Islet precursor cell (in vitro differentiated cells): Measurements from ENCODE around the gene POLD4.
"Not testable (repeated sequence)": the region's sequence is repeated elsewhere in the genome, so short reads cannot be mapped to it uniquely, and the experiment has no call there.

Source experiments
- DNase-seq: peaks from one replicate; pipeline ENCODE4 v3.0.0-alpha.2; 2018

The POLD4 gene

DNA sequence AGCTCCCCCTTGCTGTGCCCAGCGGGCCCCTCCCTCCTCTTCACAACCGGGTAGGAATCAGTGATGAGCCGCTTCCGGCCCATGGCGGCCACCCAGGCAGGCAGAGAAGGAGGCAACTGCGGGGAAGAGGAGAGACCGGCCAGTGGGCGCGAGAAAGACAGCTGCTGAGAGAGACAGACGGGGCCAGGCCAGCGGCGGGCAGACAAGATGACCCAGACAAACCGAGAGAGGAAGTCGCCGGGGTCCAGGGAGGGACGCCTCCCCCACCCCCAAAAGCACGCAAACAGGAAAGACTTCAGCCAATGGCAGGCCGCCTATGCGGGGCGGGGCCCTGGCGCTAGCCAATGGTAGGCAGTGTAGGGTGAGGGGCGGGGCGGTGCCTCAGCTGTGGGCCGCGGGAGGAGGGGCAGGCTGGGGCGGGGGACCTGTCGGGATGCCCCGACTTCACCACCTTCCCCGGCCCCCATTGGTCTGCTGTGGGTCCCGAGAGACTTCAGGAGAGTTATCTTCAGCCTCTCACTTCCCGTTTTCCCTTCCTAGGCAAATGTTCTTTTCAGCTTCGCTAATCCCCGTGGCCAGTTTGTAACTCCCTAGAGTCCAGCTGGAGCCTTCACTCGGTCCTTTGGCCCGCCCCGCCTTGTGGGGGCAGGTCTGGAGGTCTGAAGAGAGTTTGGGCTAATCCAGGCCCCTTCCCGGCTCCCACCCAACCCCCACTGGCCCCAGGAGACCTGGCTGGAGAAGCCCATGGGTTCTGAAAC lies at the start of gene POLD4:
Gene POLD4, minus strand, starts transcription at position 230 of the 758 bp plus-strand sequence. Its CDS starts 147 bp downstream, at position 83.
- DNase-seq, result peak; percentile 98

DNA sequence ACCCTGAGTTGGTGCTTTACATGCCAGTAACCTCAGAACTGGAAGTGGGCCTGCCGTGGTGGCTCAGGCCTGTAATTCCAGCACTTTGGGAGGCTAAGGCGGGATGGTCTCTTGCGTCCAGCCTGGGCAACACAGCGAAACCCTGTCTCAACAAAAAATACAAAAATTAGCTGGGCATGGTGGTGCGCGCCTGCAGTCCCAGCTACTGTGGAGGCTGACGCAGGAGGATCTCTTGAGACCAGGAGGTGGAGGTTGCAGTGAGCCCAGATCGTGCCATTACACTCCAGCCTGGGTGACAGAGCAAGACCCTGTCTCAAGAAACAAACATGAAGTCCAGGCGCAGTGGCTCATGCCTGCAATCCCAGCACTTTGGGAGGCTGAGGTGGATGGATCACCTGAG lies 49.7 kb upstream of the POLD4 start:
- DNase-seq, result not testable (repeated sequence)

DNA sequence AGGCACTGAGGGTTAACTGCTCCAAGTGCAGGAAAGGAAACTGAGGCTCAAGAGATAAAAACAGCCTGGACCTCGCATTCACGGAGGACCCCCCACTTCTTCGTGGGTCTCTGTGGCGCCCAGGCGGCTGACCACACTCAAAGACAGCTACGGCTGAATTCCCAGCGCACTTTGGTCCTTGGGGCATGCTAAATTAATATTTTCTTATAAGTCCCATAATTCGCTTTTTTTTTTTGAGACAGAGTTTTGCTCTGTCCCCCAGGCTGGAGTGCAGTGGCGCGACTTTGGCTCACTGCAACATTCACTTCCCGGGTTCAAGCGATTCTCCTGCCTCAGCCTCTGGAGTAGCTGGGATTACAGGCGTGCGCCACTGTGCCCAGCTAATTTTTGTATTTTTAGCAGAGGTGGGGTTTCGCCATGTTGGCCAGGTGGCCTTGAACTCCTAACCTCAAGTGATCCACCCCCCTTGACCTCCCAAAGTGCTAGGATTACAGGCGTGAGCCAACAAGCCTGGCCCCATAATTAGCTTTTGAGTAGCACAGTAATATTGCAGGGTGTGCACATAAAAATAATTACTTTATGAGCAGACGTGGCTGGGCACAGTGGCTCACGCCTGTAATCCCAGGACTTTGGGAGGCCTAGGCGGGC lies 49.0 kb upstream of the POLD4 start:
- DNase-seq, result not testable (repeated sequence)

DNA sequence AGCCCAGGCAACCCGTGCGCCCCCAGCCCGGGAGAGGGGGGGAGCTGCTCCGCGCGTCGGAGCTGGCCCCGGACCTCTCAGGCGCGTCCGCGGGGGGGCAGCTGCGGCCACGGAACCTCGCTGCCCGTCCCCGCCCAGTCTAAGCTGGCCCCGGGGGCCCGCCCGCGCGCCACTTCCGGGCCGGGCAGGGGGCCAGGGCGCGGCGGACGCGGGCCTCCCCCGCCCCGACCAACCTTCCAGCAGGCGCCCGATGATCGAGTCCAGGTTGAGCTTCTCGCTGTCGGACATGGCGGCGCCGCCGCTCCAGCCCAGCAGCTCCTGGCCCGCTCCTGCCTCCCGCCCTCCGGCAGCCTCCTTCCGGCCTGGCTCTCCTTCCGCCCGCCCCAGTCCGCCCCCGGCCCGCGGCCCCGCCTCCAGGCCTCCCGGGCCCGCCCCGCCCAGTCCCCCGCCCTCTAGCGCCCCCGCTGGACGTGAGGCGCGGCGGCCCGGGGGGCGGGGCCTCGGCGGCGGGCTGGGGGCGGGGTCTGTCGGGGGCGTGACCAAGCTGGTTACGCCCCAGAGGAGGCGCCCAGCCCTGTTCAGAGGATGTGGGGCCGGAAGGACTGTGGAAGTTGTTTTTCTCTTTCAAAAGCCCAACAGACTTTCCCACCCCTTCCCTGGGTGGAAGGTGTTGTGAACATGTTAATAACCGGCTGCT lies 48.3 kb upstream of the POLD4 start, which contains the start of gene PPP1CA:
Gene PPP1CA, minus strand, starts transcription at position 364 of the 697 bp plus-strand sequence. Its CDS starts 76 bp downstream, at position 288.
- DNase-seq, result peak; percentile 94

DNA sequence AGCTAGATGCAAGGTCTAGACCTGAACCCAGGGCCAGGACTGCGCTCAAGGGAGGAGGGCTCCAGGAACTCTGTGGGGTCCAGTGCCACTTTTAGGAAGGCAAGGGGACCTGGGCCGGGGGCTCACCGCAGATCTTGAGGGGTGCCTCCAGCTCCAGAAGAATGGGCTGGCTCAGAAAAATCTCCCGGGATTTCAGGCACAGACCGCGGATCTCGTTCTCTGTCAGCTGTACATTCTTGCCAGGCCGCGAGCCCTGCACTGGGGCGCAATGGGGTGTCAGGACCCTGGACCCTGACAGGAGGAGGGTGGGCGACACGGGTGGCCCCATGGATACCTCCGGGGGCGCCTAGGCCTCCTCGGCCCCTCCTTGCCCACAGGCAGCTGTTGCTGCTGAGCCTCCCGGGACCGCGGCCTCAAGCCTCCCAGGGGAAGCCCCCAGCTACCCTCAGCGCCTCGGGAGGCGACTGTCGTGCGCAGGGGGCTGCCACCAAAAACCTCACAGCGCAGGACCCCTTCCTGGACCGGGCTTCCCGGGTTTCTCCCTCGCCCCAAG lies 47.7 kb upstream of the POLD4 start:
- DNase-seq, result no peak

DNA sequence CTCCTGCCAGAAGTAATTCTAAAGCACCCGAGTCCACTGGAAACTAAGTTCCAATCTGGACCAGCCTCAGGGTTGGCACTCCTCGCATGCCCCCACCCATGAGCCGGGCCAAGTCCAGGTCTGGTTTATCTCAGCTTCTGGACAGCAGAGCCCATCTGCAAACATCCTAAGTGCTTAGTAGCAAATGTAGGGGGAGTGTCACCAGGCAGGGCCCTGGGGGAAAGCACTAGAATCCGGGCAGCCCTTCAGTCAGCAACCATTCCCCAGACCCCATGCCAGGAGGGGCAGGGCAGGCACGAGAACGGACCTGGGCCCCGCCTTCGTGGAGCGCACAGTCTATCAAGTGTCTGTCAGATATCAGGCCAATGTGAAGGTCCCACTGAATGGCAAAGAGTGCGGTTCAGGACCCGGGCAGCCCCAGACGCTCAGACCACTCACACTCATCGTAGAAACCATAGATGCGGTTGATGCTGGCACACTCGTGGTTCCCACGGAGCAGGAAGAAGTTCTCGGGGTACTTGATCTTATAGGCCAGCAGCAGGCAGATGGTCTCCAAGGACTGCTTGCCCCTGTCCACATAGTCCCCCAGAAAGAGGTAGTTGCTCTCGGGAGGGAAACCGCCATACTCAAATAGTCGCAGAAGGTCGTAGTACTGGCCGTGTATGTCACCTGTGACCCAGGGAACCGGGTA lies 47.0 kb upstream of the POLD4 start:
- DNase-seq, result no peak

DNA sequence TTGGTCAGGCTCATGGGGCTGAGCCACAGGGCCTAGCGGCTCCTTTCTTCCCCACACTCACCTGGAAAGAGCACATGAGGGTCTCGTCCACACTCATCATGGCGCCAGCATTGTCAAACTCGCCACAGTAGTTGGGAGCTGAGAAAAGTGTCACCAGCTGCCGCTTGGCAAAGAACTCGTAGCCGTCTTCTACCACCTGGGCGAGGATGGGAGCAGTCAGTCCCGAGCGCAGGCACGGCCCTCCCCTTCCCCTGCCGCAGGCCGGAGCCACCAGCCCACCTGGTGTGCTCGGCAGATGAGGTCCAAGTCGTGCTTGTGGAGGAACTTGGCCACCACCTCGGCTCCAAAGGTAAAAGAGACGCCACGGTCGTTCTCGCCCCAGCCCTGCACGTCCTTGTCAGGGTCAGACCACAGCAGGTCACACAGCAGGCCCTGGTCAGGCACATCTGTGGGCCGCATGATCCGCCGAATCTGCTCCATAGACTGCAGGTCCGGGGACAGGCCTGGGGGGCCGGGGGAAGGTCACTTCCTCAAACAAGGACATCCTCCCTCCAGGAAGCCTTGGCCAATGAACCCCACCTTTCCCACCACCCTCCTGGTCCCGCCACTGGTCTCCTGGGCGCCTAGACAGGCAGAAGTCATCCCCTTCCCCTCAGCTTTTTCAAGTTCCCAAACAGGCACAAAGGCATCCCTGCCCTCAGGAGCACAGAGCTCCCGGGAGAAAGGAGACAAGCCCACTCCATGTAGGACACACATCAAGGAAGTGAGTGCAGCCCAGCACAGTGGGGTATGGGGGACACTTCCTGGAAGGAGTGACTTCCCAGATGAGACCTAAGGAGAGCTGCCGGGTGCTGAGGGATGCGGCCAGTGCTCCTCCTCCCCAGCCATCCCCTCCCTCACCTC lies 45.6 kb upstream of the POLD4 start:
- DNase-seq, result no peak

DNA sequence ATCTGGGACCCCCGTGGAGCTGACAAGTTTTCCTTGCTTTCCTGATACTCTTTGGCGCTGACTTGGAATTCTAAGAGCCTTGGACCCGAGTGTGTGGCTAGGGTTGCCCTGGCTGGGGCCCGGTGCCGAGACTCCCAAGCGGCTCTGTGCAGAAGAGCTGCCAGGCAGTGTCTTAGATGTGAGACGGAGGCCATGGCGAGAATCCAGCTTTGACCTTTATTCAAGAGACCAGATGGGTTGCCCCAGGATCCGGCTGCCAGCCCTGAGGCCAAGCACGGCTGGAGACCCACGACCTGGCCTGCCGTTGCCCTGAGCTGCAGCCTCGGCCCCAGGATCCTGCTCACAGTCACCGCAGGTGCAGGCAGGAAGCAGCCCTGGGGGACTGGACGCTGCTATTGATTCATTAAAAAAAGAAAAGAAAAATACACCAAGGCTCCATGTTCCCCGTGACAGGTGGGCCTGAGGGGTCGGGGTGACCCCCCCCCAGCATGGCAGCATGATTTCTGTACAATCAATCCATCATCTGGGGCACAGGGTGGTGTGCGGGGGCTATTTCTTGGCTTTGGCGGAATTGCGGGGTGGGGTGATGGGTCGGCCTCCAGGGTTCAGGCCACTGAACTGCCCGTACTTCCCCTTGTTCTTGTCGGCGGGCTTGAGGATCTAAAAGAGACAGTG lies 44.8 kb upstream of the POLD4 start:
- no peak for DNase-seq

DNA sequence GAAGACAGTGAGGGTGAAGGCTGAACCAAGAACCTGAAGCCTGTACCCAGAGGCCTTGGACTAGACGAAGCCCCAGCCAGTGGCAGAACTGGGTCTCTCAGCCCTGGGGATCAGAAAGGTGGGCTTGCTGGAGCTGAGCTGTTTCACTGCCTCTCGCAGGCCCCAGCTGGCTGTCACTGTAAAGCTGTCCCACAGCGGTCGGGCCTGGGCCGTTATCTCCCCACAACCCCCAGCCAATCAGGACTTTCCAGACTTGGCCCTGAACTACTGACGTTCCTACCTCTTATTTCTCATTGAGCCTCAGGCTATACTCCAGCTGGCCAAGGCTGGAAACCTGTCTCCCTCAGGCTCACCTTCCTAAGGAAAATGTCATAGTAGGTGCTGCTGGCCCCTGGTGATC lies 44.2 kb upstream of the POLD4 start:
- DNase-seq, result no peak

DNA sequence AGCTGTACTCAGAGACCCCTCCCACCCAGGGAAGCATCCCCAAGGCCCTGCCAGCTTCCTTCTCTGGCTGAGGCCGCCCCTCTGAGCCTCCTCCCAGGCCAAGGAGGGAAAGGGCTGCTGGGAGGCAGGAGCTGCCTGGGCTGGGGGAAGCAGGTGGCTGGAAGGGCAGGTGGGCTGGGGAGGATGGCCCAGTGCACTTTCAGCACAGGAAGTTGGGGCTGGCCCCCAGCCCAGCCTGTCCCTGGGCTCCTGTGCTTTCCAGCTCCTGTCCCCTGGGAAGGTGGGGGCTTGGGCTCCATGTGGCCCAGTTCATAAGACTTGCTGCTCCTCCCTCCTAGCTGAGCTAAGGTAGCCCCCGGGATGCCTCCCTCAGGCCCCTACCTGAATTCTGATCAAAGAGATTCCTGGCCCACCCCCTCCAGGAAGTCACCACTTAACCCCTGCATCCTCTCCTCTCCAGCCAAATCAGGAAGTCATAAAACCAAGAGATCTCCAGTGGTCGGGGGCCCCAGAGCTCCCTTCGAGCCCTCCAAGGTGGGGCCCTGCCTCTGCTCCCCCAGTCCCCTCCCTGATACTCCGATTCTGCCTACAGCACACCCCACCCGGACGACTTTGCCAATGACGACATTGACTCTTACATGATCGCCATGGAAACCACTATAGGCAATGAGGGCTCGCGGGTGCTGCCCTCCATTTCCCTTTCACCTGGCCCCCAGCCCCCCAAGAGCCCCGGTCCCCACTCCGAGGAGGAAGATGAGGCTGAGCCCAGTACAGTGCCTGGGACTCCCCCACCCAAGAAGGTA lies 43.4 kb upstream of the POLD4 start:
- no peak for DNase-seq

DNA sequence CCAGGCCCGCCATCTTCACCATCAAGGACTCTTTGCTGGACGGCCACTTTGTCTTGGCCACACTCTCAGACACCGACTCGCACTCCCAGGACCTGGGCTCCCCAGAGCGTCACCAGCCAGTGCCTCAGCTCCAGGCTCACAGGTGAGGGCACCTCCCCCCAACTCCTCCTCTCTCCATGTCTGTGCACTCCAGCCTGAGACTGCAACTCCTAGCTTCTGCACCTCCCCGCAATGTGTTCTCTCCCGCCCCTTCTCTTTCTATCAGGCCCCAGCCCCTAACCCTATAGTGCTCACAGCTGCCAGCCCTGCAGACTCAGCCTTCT lies 42.9 kb upstream of the POLD4 start:
- no peak for DNase-seq

DNA sequence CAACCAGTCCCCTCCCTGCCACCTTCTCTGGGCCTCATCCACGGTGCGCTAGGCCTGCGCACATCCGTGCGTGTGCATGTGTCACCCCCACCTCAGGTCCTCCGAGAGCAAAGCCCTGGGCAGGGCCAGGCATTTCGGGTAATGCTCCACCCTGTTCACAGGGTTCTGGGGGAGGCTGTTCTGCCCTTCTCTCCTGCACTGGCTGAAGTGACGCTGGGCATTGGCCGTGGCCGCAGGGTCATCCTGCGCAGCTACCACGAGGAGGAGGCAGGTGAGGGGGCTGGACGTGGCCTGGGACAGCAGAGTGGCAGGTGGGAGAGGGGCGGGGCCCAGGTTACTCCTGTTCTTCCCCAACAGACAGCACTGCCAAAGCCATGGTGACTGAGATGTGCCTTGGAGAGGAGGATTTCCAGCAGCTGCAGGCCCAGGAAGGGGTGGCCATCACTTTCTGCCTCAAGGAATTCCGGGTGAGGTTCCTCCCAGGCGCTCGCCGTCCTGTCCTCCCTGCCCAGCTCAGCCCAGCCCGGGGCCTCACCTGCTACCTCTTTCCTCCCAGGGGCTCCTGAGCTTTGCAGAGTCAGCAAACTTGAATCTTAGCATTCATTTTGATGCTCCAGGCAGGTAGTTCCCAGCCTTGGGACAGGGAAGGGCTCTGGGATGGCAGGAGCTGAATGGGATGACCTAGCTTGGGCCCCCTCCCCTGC lies 42.4 kb upstream of the POLD4 start:
- DNase-seq, result no peak

DNA sequence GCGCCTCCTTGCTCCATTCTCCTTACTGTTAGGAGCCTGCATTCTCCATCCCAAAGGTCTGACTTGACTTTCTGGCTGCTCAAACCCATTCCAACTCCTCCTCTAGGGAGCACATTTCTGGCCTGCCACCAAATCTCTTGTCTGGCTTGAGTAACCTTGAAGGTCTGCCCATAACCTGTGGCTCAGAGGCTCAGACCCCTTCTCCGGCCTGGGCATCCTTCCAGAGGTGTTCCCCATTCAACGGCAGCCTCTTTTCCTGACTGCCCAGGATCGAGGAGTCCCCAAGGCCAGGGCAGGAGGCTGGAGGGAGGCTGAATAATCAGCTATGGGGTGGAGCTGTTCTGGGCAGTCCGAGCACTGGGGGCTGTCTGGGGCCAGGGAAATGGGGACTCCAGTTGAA lies 40.6 kb upstream of the POLD4 start:
- DNase-seq, result no peak

DNA sequence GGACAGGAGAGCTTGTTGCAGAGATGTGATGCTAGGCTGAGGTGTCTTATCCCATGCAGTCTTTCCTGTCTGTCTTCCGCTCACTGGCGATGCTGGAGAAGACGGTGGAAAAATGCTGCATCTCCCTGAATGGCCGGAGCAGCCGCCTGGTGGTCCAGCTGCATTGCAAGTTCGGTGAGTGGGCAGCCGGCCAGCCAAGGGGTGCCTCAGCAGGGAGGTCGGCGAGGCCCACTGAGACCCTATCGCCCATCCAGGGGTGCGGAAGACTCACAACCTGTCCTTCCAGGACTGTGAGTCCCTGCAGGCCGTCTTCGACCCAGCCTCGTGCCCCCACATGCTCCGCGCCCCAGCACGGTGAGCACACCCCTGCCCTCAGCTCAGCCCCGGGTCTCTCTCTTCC lies 40.1 kb upstream of the POLD4 start:
- no peak for DNase-seq

DNA sequence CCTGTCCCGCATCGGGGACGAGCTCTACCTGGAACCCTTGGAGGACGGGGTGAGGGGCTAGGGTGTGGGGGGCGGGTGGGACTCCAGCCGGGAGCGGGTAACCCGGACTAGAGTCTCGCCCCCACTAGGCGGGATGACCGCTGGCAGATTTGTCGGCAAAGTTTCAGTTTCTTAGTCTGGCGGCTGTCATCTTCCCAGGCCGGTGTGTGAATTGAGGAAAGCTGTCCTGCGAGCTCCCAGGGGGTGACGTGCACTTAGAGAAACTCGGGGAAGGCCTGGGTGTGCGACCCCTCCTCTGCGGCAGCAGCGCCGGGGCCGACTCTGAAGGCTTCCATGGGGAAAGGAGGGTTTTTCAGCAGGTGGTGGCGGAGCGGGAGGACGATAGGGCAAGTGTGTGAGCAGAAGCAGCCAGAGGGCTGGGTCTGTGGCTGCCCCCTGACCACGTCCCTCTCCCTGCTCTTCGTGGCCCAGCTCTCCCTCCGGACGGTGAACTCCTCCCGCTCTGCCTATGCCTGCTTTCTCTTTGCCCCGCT lies 38.9 kb upstream of the POLD4 start:
- no peak for DNase-seq

DNA sequence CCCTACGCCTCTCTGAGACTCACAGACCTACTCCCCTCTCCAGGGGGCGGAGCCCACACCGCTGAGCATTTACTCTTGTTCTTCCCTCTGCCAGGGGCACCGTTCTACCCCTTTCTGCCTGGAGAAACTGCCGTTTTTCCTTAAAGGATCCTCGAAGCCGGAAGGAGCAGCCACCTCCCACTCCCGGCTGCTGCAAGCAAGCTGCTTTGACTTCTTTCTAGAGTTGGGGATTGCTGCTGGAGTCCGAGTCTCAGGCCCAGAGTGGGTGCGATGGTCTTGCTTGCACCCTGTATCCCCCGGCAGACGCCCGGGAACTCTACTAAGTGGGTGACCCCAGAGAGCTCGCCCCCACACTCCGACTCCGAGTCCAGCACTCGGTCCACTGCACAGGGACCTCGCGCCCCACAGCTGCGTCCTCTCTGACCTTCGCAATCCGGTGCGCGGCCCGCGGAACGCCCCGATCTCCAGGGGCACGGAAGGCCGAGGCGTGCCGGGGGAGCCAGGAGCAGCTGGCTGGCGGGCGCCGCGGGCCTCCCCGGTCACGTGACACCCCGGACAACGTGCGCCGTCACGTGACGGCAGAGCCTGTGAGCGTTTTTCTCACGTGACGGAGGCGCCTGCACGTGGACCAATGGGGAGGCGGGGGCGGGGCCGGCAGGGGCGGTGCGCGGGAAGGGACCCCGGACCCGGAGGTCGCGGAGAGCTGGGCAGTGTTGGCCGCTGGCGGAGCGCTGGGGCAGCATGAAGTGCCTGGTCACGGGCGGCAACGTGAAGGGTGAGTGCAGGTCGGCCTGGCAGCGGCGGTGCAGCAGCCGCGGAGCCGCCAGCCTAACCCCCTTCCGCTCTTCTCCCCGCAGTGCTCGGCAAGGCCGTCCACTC lies 38.2 kb upstream of the POLD4 start, which contains the start of gene RAD9A:
Gene RAD9A, plus strand, starts transcription at position 683 of the 879 bp plus-strand sequence. Its CDS starts 59 bp downstream, at position 742.
- peak; percentile 97 for DNase-seq

DNA sequence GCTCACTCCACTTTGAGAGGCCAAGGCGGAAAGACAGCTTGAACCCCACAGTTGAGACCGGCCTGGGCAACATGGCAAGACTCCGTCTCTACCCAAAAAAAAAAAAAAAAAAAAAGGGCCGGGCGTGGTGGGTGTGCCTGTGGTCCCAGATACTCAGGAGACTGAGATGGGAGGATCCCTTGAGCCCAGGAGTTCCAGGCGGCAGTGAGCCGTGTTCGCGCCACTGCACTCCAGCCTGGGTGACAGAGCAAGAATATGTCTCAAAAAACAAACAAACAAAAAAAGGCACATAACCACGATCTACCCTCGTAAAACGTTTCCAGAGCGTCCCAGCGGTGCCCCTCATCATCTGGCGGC lies 37.6 kb upstream of the POLD4 start:
- no peak for DNase-seq

DNA sequence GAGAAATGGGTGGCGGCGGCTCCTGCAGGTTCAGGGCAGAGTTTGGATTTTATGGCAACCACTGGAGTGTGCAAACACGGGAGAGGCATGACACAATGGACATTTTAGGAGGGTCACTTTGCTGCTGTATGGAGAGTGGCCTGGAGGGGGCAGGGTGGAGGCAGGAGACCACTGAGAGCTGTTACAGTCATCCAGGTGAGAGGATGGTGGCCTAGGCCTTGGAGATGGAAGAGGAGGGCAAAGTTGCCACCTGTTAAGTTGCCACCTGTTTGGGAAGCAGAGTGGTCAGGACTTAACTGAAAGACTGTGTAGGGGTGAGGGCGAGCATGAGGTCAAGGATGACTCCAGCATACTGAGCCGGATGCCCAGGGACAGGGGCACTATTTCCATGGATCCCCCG lies 36.1 kb upstream of the POLD4 start:
- peak; percentile 82 for DNase-seq
